Measurements from ENCODE around the gene ATRIP. TPM values are rescaled to one million over a fixed set of nuclear protein-coding genes. Genes with fewer than 3 reads are reported as not detected.

Gene ATRIP
- polyA plus RNA-seq, 1 donor (not counting 4 experiments of a cell fraction or from before 2014, with no cell fraction given), result 9.7 TPM

DNA sequence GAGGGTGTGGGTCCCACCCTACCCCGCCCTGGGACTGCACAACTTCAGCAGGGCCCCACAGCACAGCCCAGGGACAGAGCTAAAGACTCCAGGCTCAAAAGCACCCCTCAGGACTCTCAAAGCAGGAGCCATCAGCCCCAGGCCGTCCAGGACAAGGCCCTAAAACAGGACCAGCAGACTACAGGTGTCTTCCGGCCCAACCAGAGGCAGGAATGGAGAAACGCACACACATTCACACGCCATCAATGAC lies 26.1 kb downstream of the ATRIP start:
- no peaks in the 10 kb centered on the region for H3K9me1 ChIP-seq (ENCODE audit: control insufficient read depth, extremely low read depth, insufficient read depth, low read length)
- peaks cover 6 to 12% of the 10 kb centered on the region in 2 experiments for H3K36me3 ChIP-seq (ENCODE audit: control insufficient read depth in 2 of 2, extremely low read depth in 1 of 2, insufficient read depth in 2 of 2, low read length in 2 of 2)
- H3K27ac ChIP-seq (ENCODE audit: control insufficient read depth, insufficient read depth, low read length), result peak overlapping the region; percentile 96
- no peaks in the 10 kb centered on the region for H3K27me3 ChIP-seq (ENCODE audit: control insufficient read depth, extremely low read depth, insufficient read depth, low read length)
- DNase-seq (ENCODE audit: low read depth, low spot score), result no peak
- peak overlapping the region; percentile 72 for H2AFZ ChIP-seq (ENCODE audit: control insufficient read depth, low read length)
- H3K9ac ChIP-seq (ENCODE audit: control insufficient read depth, extremely low read depth, insufficient read depth, low read length), result peak overlapping the region; percentile 96
- H3K4me2 ChIP-seq (ENCODE audit: control insufficient read depth, extremely low read depth, insufficient read depth, low read depth, low read length), result peak overlapping the region; percentile 79
- dilution Hi-C loops (cut with MboI; ENCODE audit: extremely low pct_ligation_motif_present, low sequenced_read_pairs), result no loop called here
- peaks cover 19% of the 10 kb centered on the region for H3K4me1 ChIP-seq (ENCODE audit: control insufficient read depth, extremely low read depth, insufficient read depth, low read length)
- no peaks in the 10 kb centered on the region for H4K20me1 ChIP-seq (ENCODE audit: control insufficient read depth, extremely low read depth, insufficient read depth, low read length)
- peak overlapping the region; percentile 64 to 95 (median 80) for H3K4me3 ChIP-seq (ENCODE audit: control insufficient read depth in 2 of 3, extremely low read depth in 1 of 3, insufficient read depth in 2 of 3, low read depth in 1 of 3, low read length in 3 of 3)
- H3K79me2 ChIP-seq (ENCODE audit: control insufficient read depth, insufficient read depth, low read length), result peaks cover 41% of the 10 kb centered on the region
- TF ChIP-seq, protein P1, sequence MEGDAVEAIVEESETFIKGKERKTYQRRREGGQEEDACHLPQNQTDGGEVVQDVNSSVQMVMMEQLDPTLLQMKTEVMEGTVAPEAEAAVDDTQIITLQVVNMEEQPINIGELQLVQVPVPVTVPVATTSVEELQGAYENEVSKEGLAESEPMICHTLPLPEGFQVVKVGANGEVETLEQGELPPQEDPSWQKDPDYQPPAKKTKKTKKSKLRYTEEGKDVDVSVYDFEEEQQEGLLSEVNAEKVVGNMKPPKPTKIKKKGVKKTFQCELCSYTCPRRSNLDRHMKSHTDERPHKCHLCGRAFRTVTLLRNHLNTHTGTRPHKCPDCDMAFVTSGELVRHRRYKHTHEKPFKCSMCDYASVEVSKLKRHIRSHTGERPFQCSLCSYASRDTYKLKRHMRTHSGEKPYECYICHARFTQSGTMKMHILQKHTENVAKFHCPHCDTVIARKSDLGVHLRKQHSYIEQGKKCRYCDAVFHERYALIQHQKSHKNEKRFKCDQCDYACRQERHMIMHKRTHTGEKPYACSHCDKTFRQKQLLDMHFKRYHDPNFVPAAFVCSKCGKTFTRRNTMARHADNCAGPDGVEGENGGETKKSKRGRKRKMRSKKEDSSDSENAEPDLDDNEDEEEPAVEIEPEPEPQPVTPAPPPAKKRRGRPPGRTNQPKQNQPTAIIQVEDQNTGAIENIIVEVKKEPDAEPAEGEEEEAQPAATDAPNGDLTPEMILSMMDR (optimal IDR thresholded peaks at IDR 0.05 in 1 of 3, IDR thresholded peaks at IDR 0.05 in 1 of 3, conservative IDR thresholded peaks at IDR 0.05 in 1 of 3; ENCODE audit: extremely low read depth in 1 of 3, insufficient read depth in 2 of 3, low read length in 3 of 3), result no peak
- no peak for TF ChIP-seq EZH2 (IDR thresholded peaks at IDR 0.05; ENCODE audit: low read length)
- FAIRE-seq, result no peak
- H3K9me3 ChIP-seq (ENCODE audit: control insufficient read depth, low read depth, low read length), result no peaks in the 10 kb centered on the region

DNA sequence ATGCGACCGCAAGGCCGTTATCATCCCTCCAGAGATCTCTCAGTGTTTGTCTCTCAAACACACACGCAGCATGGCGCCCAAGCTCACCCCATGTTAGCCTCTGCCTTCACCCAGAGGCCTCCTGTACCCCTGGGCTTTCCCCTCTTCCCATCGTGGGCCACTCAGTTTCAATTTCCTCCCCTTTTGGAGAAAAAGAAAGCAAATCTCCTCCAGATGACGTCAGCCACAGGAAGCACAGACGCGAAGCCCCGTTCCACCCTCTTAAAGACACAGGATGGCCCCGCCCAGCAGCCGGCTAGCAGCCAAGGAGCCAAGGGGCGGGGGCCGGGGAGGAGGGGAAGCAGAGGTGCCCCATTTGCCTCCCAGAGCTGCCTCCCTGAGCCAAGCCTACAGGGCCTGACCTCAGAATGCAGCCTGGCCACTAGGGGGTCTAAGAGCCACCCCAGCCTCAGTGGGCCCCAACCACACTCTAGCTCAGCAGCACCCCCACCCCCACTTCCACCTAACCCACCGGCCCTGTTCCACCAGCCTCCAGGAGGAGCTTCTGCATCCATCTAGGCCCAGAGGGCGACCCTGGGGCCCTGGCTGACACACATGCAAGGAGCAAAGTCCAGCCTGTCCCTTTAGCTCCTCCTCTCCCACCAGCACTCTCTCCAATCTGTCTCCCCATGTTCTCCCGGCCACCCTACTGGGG lies 26.5 kb downstream of the ATRIP start:
- peak overlapping the region; percentile 72 for H2AFZ ChIP-seq (ENCODE audit: control insufficient read depth, low read length)
- peak overlapping the region; percentile 64 to 95 (median 80) for H3K4me3 ChIP-seq (ENCODE audit: control insufficient read depth in 2 of 3, extremely low read depth in 1 of 3, insufficient read depth in 2 of 3, low read depth in 1 of 3, low read length in 3 of 3)
- no peaks in the 10 kb centered on the region for H3K9me3 ChIP-seq (ENCODE audit: control insufficient read depth, low read depth, low read length)
- peaks cover 14% of the 10 kb centered on the region for H3K4me1 ChIP-seq (ENCODE audit: control insufficient read depth, extremely low read depth, insufficient read depth, low read length)
- TF ChIP-seq EZH2 (IDR thresholded peaks at IDR 0.05; ENCODE audit: low read length), result no peak
- TF ChIP-seq, protein P1 (optimal IDR thresholded peaks at IDR 0.05 in 1 of 3, IDR thresholded peaks at IDR 0.05 in 1 of 3, conservative IDR thresholded peaks at IDR 0.05 in 1 of 3; ENCODE audit: extremely low read depth in 1 of 3, insufficient read depth in 2 of 3, low read length in 3 of 3), result peak in 2 of 3 experiments; percentile 27 to 30
- no peaks in the 10 kb centered on the region for H3K27me3 ChIP-seq (ENCODE audit: control insufficient read depth, extremely low read depth, insufficient read depth, low read length)
- no peaks in the 10 kb centered on the region for H4K20me1 ChIP-seq (ENCODE audit: control insufficient read depth, extremely low read depth, insufficient read depth, low read length)
- no peaks in the 10 kb centered on the region for H3K9me1 ChIP-seq (ENCODE audit: control insufficient read depth, extremely low read depth, insufficient read depth, low read length)
- peak; percentile 66 for DNase-seq (ENCODE audit: low read depth, low spot score)
- FAIRE-seq, result peak; percentile 83
- H3K4me2 ChIP-seq (ENCODE audit: control insufficient read depth, extremely low read depth, insufficient read depth, low read depth, low read length), result peak overlapping the region; percentile 79
- peaks cover 36% of the 10 kb centered on the region for H3K79me2 ChIP-seq (ENCODE audit: control insufficient read depth, insufficient read depth, low read length)
- H3K27ac ChIP-seq (ENCODE audit: control insufficient read depth, insufficient read depth, low read length), result peak overlapping the region; percentile 96
- H3K9ac ChIP-seq (ENCODE audit: control insufficient read depth, extremely low read depth, insufficient read depth, low read length), result peak overlapping the region; percentile 96
- dilution Hi-C loops (cut with MboI; ENCODE audit: extremely low pct_ligation_motif_present, low sequenced_read_pairs), result no loop called here
- H3K36me3 ChIP-seq (ENCODE audit: control insufficient read depth in 2 of 2, extremely low read depth in 1 of 2, insufficient read depth in 2 of 2, low read length in 2 of 2), result peaks cover 6 to 8% of the 10 kb centered on the region in 2 experiments
